Upper lobe of left lung (tissue), 4 donors: Measurements from ENCODE around the gene TMEM273.

Experiments
- CTCF ChIP-seq, 6 experiments: fragments of 450-650 bp in 4 of 6; fragments of 200-600 bp in 2 of 6; sonication (generic) in 2 of 6; IDR thresholded peaks; one replicate each; pipeline ENCODE4 v1.5.1; 2016 to 2019; ENCODE audit warnings: antibody characterized with exemption in 6 of 6
- EP300 ChIP-seq, 4 donors: sonication (generic); formaldehyde crosslinking; IDR thresholded peaks; one replicate each; pipeline ENCODE4 v1.5.1; 2017; ENCODE audit warnings: antibody characterized with exemption in 4 of 4, control low read depth in 2 of 4
- POLR2A ChIP-seq, 4 donors: fragments of 450-650 bp; IDR thresholded peaks; one replicate each; pipeline ENCODE4 v1.5.1; 2016 to 2017; ENCODE audit warnings: antibody characterized with exemption in 4 of 4, mild to moderate bottlenecking in 2 of 4
- POLR2AphosphoS5 ChIP-seq, 2 donors: sonication (generic); formaldehyde crosslinking; IDR thresholded peaks; one replicate each; pipeline ENCODE4 v1.5.1; 2017; ENCODE audit warnings: antibody characterized with exemption in 2 of 2

- TF ChIP-seq POLR2A (IDR thresholded peaks at IDR 0.05) (no peak), POLR2AphosphoS5 (IDR thresholded peaks at IDR 0.05) (no peak), CTCF (IDR thresholded peaks at IDR 0.05) (no peak), EP300 (IDR thresholded peaks at IDR 0.05) (no peak)
These were observed 22.9 kb downstream of the TMEM273 start for GRCh38 chr10:49165259-49165658.
